HepG2 (cell line): Measurements from ENCODE around the gene SUN5. TPM values are rescaled to one million over a fixed set of nuclear protein-coding genes. Genes with fewer than 3 reads are reported as not detected.
A peak's percentile ranks its signal among the peaks of the same experiment; 100 is the strongest.

ENCODE experiments used
- ARNTL ChIP-seq: sonication (generic); formaldehyde crosslinking; IDR thresholded peaks from 2 replicates; pipeline ENCODE4 v1.4.0; 2020; ENCODE audit warnings: mild to moderate bottlenecking, missing genetic modification reagents
- FLYWCH1 ChIP-seq: sonication (generic); formaldehyde crosslinking; IDR thresholded peaks from 2 replicates; pipeline ENCODE4 v1.8.1; 2023; ENCODE audit warnings: mild to moderate bottlenecking, missing genetic modification reagents
- KLF13 ChIP-seq: sonication (generic); formaldehyde crosslinking; IDR thresholded peaks from 2 replicates; pipeline ENCODE4 v1.4.0; 2020; ENCODE audit warnings: mild to moderate bottlenecking, missing genetic modification reagents
- PTBP1 ChIP-seq: fragments of 200-400 bp; formaldehyde crosslinking; IDR thresholded peaks from 2 replicates; pipeline ENCODE4 v1.6.1; 2018; ENCODE audit warnings: low read length, low read depth; ENCODE audit not compliant: poor library complexity, severe bottlenecking
- RXRB ChIP-seq: IDR thresholded peaks from 2 replicates; pipeline ENCODE4 v1.6.1; 2016; ENCODE audit warnings: borderline replicate concordance, missing genetic modification reagents, missing compliant biosample characterization
- SALL2 ChIP-seq: sonication (generic); formaldehyde crosslinking; IDR thresholded peaks from 2 replicates; pipeline ENCODE4 v1.8.1; 2023; ENCODE audit warnings: mild to moderate bottlenecking, missing genetic modification reagents, inconsistent platforms
- SNAPC2 ChIP-seq: sonication (generic); formaldehyde crosslinking; IDR thresholded peaks from 2 replicates; pipeline ENCODE4 v1.8.1; 2022; ENCODE audit warnings: mild to moderate bottlenecking, missing genetic modification reagents
- YEATS2 ChIP-seq: sonication (generic); formaldehyde crosslinking; IDR thresholded peaks from 2 replicates; pipeline ENCODE4 v1.4.0; 2020; ENCODE audit warnings: missing genetic modification reagents, borderline replicate concordance
- ZBTB40 ChIP-seq, 2 experiments: fragments of 450-650 bp in 1 of 2; sonication (generic) in 1 of 2; formaldehyde crosslinking in 1 of 2; IDR thresholded peaks; 2 replicates each; pipeline versions ENCODE4 v1.6.1 to v1.8.0; 2016 to 2022; ENCODE audit warnings: antibody characterized with exemption in 1 of 2, mild to moderate bottlenecking in 1 of 2, missing genetic modification reagents in 1 of 2
- ZFP36L1 ChIP-seq: sonication (generic); formaldehyde crosslinking; IDR thresholded peaks from 2 replicates; pipeline ENCODE4 v1.8.0; 2022; ENCODE audit warnings: mild to moderate bottlenecking, missing genetic modification reagents, moderate library complexity
- ZFY ChIP-seq: sonication (generic); formaldehyde crosslinking; IDR thresholded peaks from 2 replicates; pipeline ENCODE4 v1.4.0; 2020; ENCODE audit warnings: missing genetic modification reagents
- ZMYM4 ChIP-seq: sonication (generic); formaldehyde crosslinking; IDR thresholded peaks from 2 replicates; pipeline ENCODE4 v1.8.1; 2023; ENCODE audit warnings: mild to moderate bottlenecking, missing genetic modification reagents
- ZNF263 ChIP-seq: sonication (generic); formaldehyde crosslinking; IDR thresholded peaks from 2 replicates; pipeline ENCODE4 v1.4.0; 2020; ENCODE audit warnings: missing genetic modification reagents
- ZNF451 ChIP-seq: sonication (generic); formaldehyde crosslinking; IDR thresholded peaks from 2 replicates; pipeline ENCODE4 v1.5.0; 2020; ENCODE audit warnings: mild to moderate bottlenecking, missing genetic modification reagents
- ZNF616 ChIP-seq: sonication (generic); formaldehyde crosslinking; IDR thresholded peaks from 2 replicates; pipeline ENCODE4 v1.5.0; 2020; ENCODE audit warnings: low read depth, mild to moderate bottlenecking, missing genetic modification reagents
- ZNF878 ChIP-seq: sonication (generic); formaldehyde crosslinking; IDR thresholded peaks from 2 replicates; pipeline ENCODE4 v1.8.1; 2023; ENCODE audit warnings: mild to moderate bottlenecking, missing genetic modification reagents, moderate library complexity
- polyA plus RNA-seq, 8 experiments: library from polyadenylated mRNA; depleted of rRNA in 3 of 8; stranded (reverse) in 7 of 8; unstranded in 1 of 8; fragments of >200 nt; fragmentation: Illumina TruSeq in 4 of 8; extraction: Trizol in 4 of 8; gene quantifications; 2 replicates each; pipeline versions ENCODE4 v1.2.1 to v1.2.3, GENCODE V29; 2011 to 2016; ENCODE audit warnings: low read depth in 4 of 8, missing spikeins in 1 of 8, mixed read lengths in 1 of 8; ENCODE audit not compliant: insufficient read depth in 1 of 8
- total RNA-seq, 5 experiments: library from RNA; depleted of rRNA; stranded (reverse); fragments of >200 nt; fragmentation: Illumina TruSeq; extraction: Trizol; gene quantifications; 2 replicates each; pipeline ENCODE4 v1.2.3, GENCODE V29; 2016; ENCODE audit warnings: low read depth in 1 of 5
- TF ChIP-seq, protein P1 (sequence below): sonication (generic); formaldehyde crosslinking; IDR thresholded peaks from 2 replicates; pipeline ENCODE4 v1.8.0; 2022; ENCODE audit warnings: mild to moderate bottlenecking, missing genetic modification reagents, moderate library complexity
- TF ChIP-seq, protein P2 (sequence below): IDR thresholded peaks from 2 replicates; pipeline ENCODE4 v1.6.1; 2016; ENCODE audit warnings: missing biosample characterization, missing genetic modification reagents, low read depth

The SUN5 gene
- total and polyA plus RNA-seq, 2 of the 13 experiments (the other 11 are each of a cell fraction or from before 2014, with no cell fraction given) = not detected

- peak; percentile 69; the same call in 1 of the 2 replicates for TF ChIP-seq ZNF263 (CRISPR knock-in tag)
- peak; percentile 86 for TF ChIP-seq ZMYM4 (CRISPR knock-in tag)
- TF ChIP-seq ARNTL (CRISPR knock-in tag) = peak; percentile 89
- TF ChIP-seq ZFP36L1 = no peak
- peak; percentile 87 for TF ChIP-seq KLF13 (CRISPR knock-in tag)
- TF ChIP-seq SNAPC2 (CRISPR knock-in tag) = peak; percentile 86
- peak; percentile 96 for TF ChIP-seq ZFY
- 0 out of 2 replicates have a peak, but pooled peaks have one; percentile 6 for TF ChIP-seq ZNF616
- TF ChIP-seq ZNF451 (CRISPR knock-in tag) = peak; percentile 76
- TF ChIP-seq FLYWCH1 (CRISPR knock-in tag) = no peak
- TF ChIP-seq, protein P1, sequence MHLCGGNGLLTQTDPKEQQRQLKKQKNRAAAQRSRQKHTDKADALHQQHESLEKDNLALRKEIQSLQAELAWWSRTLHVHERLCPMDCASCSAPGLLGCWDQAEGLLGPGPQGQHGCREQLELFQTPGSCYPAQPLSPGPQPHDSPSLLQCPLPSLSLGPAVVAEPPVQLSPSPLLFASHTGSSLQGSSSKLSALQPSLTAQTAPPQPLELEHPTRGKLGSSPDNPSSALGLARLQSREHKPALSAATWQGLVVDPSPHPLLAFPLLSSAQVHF (CRISPR knock-in tag) = no peak
- TF ChIP-seq, protein P2, sequence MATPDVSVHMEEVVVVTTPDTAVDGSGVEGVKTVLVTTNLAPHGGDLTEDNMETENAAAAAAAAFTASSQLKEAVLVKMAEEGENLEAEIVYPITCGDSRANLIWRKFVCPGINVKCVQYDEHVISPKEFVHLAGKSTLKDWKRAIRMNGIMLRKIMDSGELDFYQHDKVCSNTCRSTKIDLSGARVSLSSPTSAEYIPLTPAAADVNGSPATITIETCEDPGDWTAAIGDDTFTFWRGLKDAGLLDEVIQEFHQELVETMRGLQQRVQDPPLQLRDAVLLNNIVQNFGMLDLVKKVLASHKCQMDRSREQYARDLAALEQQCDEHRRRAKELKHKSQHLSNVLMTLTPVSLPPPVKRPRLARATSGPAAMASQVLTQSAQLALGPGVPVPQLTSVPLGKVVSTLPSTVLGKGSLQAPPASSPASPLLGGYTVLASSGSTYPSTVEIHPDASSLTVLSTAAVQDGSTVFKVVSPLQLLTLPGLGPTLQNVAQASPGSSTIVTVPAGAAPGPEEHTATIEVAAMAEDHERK (CRISPR knock-in tag) = no peak
- peak; percentile 86 for TF ChIP-seq ZNF878 (CRISPR knock-in tag)
- TF ChIP-seq YEATS2 = no peak; the same call in 1 of the 2 replicates
- TF ChIP-seq SALL2 (CRISPR knock-in tag) = 0 out of 2 replicates have a peak, but pooled peaks have one; percentile 34
- TF ChIP-seq ZBTB40 (IDR thresholded peaks at IDR 0.05) = no peak
- peak; percentile 86 for TF ChIP-seq ZBTB40 (CRISPR knock-in tag; IDR thresholded peaks at IDR 0.05)
- TF ChIP-seq PTBP1 = no peak
- peak; percentile 86 for TF ChIP-seq RXRB
Measured at GRCh38 chr20:33007376-33008335, 3.4 kb upstream of the SUN5 start, which contains the start of gene BPIFB2 (continued).
